HG03045 (cell line): ENCODE measurements around the gene TENM3.

Experiments used
- ATAC-seq: cut with Tn5 transposase; IDR thresholded peaks from one replicate; pipeline ENCODE4 v1.9.1; 2021; ENCODE audit warnings: mild to moderate bottlenecking, moderate library complexity; ENCODE audit not compliant: unreplicated experiment

Gene TENM3

DNA sequence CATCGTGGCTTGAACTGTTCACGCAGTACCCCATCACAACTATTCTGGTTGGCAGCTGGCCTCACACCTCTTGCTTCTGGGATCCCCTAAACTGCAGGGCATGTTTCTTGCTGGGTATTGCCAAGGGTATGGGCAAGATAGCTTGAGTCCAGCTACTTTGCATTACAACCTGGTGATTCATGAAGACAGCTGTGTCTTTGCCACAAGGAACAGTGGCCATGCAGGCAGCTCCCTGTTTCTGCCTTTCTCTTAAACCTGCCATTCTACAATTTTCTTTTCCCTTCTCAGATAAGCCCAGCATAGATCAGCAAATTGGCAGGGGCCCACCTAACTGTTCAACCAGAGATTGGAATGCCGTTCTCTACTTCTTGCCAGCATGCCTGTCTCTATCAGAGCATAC, 42.8 kb downstream of the TENM3 start:
- ATAC-seq, result no peak

DNA sequence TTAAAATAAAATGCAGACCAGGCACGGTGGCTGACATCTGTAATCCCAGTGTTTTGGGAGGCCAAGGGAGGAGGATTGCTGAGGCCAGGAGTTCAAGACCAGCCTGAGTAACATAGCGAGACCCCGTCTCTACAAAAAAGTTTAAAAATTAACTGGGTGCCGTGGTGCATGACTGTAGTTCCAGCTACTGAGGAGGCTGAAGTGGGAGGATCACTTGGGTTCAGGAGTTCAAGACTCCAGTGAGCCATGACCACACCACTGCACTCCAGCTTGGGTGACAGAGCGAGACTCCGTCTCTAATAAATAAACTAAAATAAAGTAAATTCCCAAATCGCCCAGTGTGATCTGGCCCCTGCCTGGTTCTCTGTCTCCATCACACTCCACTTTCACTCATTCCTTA, 43.7 kb downstream of the TENM3 start:
- no peak for ATAC-seq

DNA sequence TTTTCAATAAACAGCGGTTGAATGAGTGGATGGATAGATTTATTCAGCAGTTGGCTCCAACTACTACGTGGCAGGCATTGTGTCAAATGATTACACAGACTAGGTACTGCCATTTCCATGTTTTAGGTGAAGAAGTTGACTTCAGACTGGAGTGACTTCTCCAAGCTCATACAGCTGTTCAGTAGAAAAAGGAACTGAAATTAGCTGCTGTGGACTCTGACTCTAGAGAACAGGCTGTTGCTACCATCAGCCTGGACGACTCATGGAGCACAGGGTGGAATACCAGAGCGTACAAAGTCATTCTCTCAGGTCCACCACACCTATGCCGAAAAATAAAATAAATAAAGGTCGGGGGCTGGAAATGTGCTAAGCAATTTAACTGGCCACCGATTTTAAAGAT, 45.3 kb downstream of the TENM3 start:
- ATAC-seq, result no peak

DNA sequence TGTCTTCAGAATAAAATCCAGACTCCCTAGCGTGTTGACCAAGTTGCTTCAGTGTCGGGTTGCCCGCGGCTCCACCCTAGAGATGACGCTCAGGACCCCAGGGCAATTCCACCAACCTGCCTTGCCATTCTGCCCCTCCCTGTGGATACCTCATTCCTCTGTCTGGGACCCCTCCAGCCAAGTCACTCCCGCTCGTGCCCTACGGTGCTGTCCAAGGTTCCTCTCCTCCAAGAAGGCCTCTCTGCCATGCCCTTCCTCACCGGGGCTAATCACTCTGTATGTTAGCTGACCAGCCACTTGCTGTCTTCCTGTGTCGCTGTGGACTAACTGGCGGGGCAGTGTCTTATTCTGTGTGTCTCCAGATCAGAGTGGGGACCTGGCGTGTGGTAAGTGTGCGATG, 46.6 kb downstream of the TENM3 start:
- ATAC-seq, result no peak

GRCh38 chr4:182291175-182291574, 48.0 kb downstream of the TENM3 start:
- no peak for ATAC-seq

GRCh38 chr4:182291597-182292270, 48.5 kb downstream of the TENM3 start:
- no peak for ATAC-seq

DNA sequence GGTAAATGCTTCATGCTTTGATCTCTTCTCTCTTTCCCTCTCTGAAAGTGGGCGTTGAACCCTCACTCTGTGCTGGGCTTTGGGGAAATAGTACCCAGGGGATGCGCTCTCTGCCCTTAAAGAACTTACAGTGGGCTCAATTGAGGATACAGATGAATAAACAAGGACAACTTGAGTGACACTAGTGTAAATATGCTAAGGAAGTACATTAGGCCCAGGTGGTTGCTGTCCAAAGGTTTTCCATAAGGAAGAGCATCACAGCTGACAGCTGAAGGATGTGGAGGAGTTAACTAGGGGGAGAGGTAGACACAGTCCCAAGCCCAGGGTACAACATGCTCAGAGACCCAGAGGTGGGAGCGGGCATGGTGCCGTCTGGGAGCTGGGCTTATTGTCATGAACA, 49.4 kb downstream of the TENM3 start:
- ATAC-seq, result no peak

GRCh38 chr4:182293691-182294255, 50.6 kb downstream of the TENM3 start:
- ATAC-seq, result no peak

DNA sequence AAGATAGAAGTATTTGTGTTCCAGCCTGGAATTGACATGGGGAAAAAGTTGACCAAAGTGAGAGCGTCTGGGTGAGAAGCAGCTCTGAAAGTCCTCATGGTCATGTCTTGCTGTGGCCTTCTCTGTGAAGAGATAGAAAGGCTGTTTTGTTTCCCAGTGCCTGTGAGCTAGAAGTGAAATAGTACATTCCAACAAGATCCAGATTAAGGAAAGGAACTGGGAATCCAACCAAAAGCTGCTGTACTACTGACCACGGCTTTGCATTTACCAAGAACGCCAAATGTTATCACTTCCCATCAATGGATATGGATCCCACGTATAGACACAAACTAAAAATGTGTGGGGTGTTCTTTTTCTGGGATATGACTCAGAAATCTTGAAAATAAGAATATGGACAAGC, 51.2 kb downstream of the TENM3 start:
- no peak for ATAC-seq

- ATAC-seq, result no peak
Measured at GRCh38 chr4:182297659-182298058, 54.5 kb downstream of the TENM3 start.

GRCh38 chr4:182301736-182302135, 58.5 kb downstream of the TENM3 start:
- ATAC-seq, result no peak

GRCh38 chr4:182303847-182304246, 60.6 kb downstream of the TENM3 start:
- no peak for ATAC-seq

DNA sequence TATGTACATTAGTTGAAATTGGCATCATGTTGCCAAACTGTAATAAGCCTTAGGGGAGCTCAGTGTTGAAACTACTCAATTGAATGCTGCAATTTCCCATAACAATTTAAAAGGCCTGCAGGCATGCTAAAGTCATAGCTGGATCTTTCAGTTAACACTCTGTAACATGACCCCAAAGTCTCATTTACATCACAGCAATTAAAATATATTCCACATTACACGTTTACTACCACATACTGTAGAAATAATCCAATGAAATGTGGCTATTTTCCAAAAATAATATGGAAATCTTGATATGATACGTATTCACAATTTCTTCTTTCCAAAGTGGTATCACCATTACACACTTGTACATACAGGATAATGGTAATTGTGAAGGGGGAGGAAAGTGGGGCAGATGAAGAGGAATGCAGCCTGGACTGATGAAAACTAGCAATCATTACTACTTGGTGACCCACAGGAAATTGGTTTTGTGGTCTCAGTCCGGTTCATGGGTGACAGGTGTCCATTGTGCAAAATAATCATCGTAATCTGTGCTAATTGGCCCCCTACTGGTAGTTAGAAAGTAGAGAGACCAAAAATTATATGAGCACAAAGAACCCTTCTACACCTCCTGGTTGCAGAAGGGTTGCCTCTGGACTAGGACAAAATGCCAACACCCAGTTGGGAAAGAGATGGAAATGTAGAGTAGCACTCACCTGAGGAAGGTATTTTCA, 63.7 kb downstream of the TENM3 start:
- ATAC-seq, result no peak

DNA sequence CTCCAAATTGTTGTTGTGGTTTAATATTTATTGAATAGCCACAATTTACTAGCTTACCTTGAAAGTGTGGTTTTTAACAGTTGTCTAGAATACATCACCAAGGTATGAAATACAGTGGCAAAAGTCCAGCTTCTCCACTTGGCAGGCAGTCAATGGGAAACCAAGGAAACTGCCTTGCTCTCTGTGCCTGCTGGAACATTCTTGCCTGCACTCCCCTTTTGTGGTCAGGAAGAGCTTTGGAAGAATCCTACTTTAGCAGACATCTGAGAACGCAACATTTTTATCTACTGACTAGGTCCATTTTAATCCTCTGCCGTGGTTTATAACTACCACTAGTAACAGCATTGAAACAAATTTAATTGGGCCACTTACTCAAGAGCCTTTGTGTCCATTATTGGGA, 64.5 kb downstream of the TENM3 start:
- ATAC-seq, result no peak

GRCh38 chr4:182309877-182310276, 66.7 kb downstream of the TENM3 start:
- no peak for ATAC-seq

DNA sequence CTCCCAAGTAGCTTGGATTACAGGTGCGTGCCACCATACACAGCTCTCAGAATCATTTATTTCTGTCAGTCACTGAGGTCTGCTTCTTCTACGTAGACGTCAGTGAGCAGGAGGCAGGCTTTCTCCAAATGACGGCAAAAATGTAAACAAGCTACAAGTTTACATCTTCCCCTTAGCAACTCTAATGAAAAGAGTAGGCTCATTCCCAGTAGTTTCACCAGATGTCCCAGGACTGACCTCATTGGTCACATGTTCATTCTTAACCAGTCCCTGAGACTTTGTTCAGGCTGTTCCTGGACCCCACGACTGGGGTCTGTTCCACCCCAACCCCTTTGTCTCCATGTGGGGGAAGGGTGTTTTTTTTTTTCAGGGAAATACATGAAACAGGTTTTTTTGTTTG, 67.1 kb downstream of the TENM3 start:
- no peak for ATAC-seq

DNA sequence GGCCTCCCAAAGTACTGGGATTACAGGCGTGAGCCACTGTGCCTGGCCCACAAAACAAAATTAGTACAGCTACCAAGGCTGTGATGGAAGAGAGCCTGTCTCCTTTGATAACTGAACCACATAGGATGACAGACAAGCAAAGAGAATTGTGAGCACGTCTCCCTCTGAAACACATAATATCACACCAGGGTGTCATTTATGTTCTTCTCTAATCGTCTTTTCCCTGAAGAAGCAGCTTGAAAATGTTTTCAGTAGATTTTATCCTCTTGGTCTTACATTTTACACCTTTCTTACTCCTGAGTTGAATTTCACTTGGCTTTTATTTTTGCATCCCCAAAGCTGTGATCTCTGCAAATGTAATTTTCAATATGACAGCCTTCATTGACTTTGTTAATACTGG, 67.8 kb downstream of the TENM3 start:
- ATAC-seq, result no peak

DNA sequence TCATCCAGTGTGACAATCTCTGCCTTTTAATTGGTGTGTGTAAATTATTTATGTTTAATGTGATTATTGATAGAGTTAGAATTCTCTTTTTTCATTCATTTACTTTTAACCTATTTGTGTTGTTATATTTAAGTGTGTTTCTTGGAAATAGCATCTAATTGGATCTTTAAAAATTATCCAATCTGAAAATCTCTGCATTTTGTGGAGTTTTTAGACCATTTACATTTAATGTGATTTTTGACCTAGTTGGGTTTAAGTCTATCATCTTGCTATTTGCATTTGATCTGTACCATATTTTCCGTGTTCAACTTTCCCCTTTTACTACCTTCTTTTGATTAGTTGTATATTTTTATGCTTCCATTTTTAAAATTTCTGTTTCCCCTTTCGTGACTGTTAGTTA, 71.3 kb downstream of the TENM3 start:
- ATAC-seq, result no peak

GRCh38 chr4:182318256-182318655, 75.1 kb downstream of the TENM3 start:
- no peak for ATAC-seq

DNA sequence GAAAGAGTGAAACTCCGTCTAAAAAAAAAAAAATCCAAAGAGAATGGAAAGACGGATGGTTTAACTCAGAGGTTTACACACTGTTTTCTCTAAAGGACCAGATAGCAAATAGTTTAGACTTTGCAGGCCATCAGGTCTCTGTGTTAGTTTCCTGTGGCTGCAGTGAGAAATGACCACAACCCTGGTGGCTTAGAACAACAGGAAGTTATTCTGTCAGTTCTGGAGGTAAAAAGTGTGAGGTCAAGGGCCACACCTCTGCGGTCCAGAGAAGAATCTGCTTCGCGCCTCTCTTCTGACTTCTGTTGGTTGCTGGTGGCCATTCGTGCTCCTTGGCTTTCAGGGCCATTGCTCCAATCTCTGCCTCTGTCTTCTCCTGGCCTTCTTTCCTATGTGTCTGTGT, 76.9 kb downstream of the TENM3 start:
- no peak for ATAC-seq

- ATAC-seq, result no peak
Measured at GRCh38 chr4:182320580-182320979, 77.4 kb downstream of the TENM3 start.

GRCh38 chr4:182324282-182324681, 81.1 kb downstream of the TENM3 start:
- ATAC-seq, result no peak
